Measurements from ENCODE around the gene APC2. TPM values are rescaled to one million over a fixed set of nuclear protein-coding genes. Genes with fewer than 3 reads are reported as not detected.

APC2 gene
- total RNA-seq, 1 experiment from 2014 or later: 1.4 TPM

- no peaks in the 10 kb centered on the region for H3K36me3 ChIP-seq (ENCODE audit: low read depth, low read length)
- no TSS peak for BruUV-seq (replicated peaks)
- H3K9me3 ChIP-seq (ENCODE audit: low read length): no peaks in the 10 kb centered on the region
- no peak overlapping the region for H3K4me2 ChIP-seq (ENCODE audit: low read length)
- H3K4me3 ChIP-seq (ENCODE audit: low read length): no peak overlapping the region
- intact Hi-C loops (cut with micrococcal nuclease): no loop called here
- TF ChIP-seq EZH2 (IDR thresholded peaks at IDR 0.05; ENCODE audit: low read length, unreplicated experiment) (no peak), EZH2phosphoT487 (IDR thresholded peaks at IDR 0.05; ENCODE audit: borderline replicate concordance, low read length) (no peak), CTCF (conservative IDR thresholded peaks at IDR 0.05; ENCODE audit: low read depth, low read length) (no peak)
- no peak overlapping the region for H2AFZ ChIP-seq (ENCODE audit: low read length)
- ATAC-seq (no peak), DNase-seq (no peak)
- no peaks in the 10 kb centered on the region for H4K20me1 ChIP-seq (ENCODE audit: low read length)
- no peak overlapping the region for H3K9ac ChIP-seq (ENCODE audit: low read length)
- no peak overlapping the region for H3K27ac ChIP-seq (ENCODE audit: low read length)
- H3K79me2 ChIP-seq (ENCODE audit: low read length): no peaks in the 10 kb centered on the region
- no peaks in the 10 kb centered on the region for H3K27me3 ChIP-seq (ENCODE audit: low read length)
- H3K4me1 ChIP-seq (ENCODE audit: insufficient read depth, low read length): no peaks in the 10 kb centered on the region
- ChIA-PET CTCF (no interaction called here), POLR2A (ENCODE audit: unreplicated experiment) (no interaction called here)
- no peaks in the 10 kb centered on the region for H3K9me2 ChIP-seq (replicated peaks; ENCODE audit: low read length)
- H3F3A ChIP-seq (ENCODE audit: low read length, unreplicated experiment): no peaks in the 10 kb centered on the region
Observed at GRCh38 chr19:1522838-1523237, 72.9 kb downstream of the APC2 start.

Other genes starting within 250 kb of the APC2 start
- 82.4 and 93.0 TPM in 2 replicates for gene STK11, start 244.3 kb upstream of the APC2 start, total RNA-seq (2014; rRNA removed)
- 3.3 and 6.3 TPM in 2 replicates for gene CBARP, start 212.1 kb upstream of the APC2 start, total RNA-seq (2014; rRNA removed)
- 102 and 187 TPM in 2 replicates for gene ATP5F1D, start 208.4 kb upstream of the APC2 start, total RNA-seq (2014; rRNA removed)
- 17.3 and 41.8 TPM in 2 replicates for gene MIDN, start 201.5 kb upstream of the APC2 start, total RNA-seq (2014; rRNA removed)
- gene CIRBP, start 180.8 kb upstream of the APC2 start, total RNA-seq (2014; rRNA removed): 136 and 197 TPM in 2 replicates
- gene FAM174C, start 174.6 kb upstream of the APC2 start, total RNA-seq (2014; rRNA removed): 110 and 133 TPM in 2 replicates
- not detected in 2 replicates for gene EFNA2, start 164.2 kb upstream of the APC2 start, total RNA-seq (2014; rRNA removed)
- 102 and 111 TPM in 2 replicates for gene NDUFS7, start 66.2 kb upstream of the APC2 start, total RNA-seq (2014; rRNA removed)
- gene GAMT, start 48.6 kb upstream of the APC2 start, total RNA-seq (2014; rRNA removed): 74.9 and 75.6 TPM in 2 replicates
- gene DAZAP1, start 42.5 kb upstream of the APC2 start, total RNA-seq (2014; rRNA removed): 177 and 178 TPM in 2 replicates
- 1,797 and 2,672 TPM in 2 replicates for gene RPS15, start 11.7 kb upstream of the APC2 start, total RNA-seq (2014; rRNA removed)
- gene C19orf25, start 29.1 kb downstream of the APC2 start, total RNA-seq (2014; rRNA removed): 45.0 and 54.9 TPM in 2 replicates
- gene PCSK4, start 40.2 kb downstream of the APC2 start, total RNA-seq (2014; rRNA removed): 3.9 and 5.7 TPM in 2 replicates
- gene REEP6, start 41.1 kb downstream of the APC2 start, total RNA-seq (2014; rRNA removed): 27.2 and 34.7 TPM in 2 replicates
- 1.7 and 5.0 TPM in 2 replicates for gene ADAMTSL5, start 62.9 kb downstream of the APC2 start, total RNA-seq (2014; rRNA removed)
- not detected in 2 replicates for gene PLK5, start 74.0 kb downstream of the APC2 start, total RNA-seq (2014; rRNA removed)
- 64.0 and 89.2 TPM in 2 replicates for gene MEX3D, start 118.2 kb downstream of the APC2 start, total RNA-seq (2014; rRNA removed)
- gene MBD3, start 142.7 kb downstream of the APC2 start, total RNA-seq (2014; rRNA removed): 131 and 164 TPM in 2 replicates
- 148 and 157 TPM in 2 replicates for gene UQCR11, start 155.3 kb downstream of the APC2 start, total RNA-seq (2014; rRNA removed)
- 147 and 196 TPM in 2 replicates for gene TCF3, start 202.5 kb downstream of the APC2 start, total RNA-seq (2014; rRNA removed)

All from PC-3 (cell line).